Activated T-helper 9 cell treated with anti-CD3 and anti-CD28 coated beads, Interleukin-2, amount 50 U/mL, for 16 hours (primary cell): ENCODE measurements around the gene GGCX.
"Not testable (repeated sequence)": the region's sequence is repeated elsewhere in the genome, so short reads cannot be mapped to it uniquely, and the experiment has no call there.

Experiments
- DNase-seq: peaks from one replicate; pipeline ENCODE4 v3.0.0-alpha.2; 2020; ENCODE audit warnings: low read depth

GGCX gene

DNA sequence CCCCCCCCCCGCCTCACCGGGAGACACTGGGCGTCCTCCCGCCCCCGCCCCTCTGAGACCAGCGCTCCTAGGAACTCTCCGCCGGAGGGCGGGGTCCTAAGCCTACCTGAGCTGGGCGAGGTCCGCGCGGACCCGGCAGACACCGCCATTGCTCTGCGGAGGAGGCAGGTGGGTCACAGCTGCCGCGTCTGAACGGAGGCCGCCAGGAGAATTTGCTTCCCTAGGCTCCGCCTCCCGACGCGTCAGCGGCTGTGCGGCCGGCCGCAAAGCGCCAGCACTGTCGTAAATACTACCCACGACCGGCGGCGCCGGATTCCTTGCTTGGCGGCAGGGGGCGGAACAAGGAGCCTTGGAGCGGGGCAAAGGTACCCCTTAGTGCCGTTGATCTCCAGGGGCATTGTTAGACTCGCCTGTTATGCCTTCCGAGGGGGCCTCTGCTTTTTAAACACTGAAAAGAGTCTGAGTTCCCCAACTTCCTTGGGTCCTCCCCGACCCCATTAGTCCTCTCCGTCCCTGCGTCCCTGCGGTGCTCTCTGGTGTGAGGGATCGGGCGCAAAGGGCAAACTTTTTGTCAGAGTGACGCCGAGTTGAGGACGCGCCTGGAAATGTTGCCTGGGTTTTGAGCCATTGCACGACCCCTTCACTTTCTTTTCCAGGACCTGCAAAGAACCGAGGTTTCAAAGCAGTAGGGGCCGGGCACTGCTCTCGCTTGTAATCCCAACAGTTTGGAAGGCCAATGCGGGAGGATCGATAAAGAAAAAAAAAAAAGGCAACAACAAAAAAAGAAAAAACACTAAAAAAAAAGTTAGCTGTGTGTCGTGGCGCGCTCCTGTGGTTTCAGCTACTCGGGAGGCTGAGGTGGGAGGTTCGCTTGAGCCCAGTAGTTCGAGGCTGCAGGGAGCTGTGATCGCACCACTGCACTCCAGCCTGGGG lies at the start of gene GGCX:
Gene GGCX, minus strand, starts transcription at position 214 of the 933 bp plus-strand sequence. Its CDS starts 65 bp downstream, at position 149.
- peak; percentile 92 for DNase-seq

DNA sequence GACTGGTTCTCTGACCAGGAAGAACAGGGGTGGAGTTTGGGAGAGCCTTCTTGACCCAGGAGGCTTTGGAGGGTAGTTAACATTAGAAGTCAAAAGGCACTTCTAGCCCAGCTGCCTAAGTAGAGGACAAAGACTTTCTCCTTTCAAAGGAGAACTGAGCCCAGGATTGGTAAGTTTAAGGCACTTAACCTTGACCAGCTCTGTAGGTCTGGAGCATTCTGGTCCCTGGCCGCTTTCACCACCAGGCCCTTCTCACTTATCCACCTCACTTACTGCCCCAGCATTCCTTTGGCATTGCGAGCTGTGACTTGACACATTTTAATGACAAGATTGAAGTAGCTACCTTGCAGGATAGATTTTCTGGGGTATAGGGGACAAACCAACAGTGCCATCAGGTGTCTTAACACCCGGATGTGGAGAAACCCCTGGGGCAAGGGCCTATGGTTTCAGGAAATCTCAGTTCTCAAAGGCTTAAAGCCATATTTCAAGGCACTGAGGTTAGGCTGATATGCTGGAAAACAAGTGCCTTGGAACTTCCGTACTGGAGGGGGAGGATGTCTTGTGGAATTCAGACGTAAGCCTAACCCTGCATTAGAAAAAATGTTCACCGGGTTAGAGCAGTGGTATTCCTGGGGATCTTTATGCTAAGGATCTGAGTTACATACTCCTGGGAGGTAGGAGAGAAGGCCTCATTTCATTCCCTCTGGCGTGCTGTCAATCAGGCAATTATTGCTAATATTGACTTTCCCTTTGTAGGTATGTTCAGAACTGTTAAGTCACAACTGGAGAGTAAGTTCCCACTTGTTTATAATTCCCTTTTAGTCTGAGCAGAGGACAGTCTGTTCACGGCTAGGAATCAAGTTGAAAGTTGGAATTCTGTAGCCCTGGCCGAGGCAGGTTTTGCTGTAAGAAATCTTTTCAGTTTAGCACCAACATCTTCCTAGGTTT lies 46.2 kb upstream of the GGCX start:
- DNase-seq, result no peak

DNA sequence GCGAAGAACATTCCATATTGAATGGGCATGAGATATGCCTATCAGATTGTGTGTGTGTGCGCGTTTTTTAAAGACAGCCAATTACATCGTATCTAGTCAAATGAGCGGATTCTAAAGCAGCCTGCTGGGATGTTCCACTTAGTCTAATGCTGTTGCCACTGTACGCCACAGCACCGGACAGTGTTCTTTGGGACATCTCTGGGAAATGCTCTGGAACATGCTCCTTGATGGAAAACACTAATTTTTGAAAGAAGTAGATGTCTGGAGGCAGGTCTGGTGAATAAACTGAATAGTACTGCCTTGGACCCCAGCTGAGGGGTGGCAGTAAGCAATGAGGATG lies 44.8 kb upstream of the GGCX start:
- no peak for DNase-seq

DNA sequence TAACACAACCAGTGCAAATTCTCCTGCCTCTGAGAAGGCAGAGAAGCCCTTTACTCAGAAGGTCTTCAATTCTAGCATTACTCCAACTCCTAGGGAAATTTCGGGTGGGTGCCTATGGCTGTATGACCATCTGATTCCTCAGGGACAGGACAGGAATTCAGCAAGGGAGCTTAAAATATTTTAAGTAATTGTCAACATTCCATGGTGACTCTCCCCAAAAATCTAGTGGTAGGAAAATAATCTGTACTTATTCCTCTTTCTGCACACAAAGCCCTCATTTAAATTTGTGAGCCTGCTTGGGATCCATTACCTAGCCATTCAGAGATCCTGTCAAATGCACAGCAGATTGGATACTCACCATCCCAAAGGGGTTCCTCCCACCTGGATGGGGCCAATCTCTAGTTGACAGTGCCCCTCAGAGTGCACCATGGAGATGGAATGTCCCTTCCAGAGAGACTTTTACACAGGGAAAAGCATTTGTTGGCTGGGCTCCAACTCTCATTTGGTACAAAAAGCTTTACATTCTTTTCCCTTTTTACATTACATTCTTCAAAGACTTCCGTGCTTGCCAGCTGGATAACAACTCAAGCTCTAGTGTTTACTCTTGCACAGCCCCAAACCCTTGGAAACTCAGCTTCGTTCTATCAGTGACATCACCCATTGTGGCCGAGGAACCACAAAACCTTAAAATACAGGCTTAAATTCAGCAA lies 44.3 kb upstream of the GGCX start:
- DNase-seq, result no peak

DNA sequence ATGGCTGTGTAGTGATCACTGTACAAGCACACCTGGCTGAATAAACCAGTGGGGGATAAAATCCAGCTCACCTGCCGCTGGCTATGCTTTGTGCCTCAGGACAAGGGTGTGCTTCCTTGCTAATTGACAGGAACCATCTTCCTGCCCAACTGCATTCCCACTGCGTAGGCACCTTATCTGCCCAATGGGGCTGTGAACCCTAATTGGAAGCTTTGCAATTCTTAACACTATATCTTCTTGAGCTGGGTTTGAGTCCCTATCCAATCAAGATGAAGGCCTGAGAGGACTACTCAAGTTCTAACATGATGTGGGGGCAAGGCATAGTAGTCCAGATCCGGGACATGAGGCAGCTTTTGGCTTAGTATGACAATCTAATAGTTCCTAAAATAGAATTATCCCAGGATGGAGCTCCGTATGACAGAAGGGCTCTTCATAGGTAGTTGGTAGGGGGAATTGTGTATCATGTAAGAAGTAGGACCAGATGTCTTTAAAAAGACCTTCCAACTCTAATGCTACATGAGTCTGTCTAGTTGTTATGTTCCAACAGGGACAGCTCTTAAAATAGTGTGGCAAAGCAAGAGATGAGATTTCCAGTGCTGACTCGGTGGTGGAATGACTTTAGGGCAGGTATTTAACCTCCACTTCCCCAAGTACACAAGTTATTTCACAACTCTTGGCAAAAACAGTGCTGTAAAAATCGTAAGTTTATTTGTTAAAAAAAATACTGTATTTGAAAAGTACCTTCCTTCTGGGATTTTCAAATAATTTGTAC lies 43.5 kb upstream of the GGCX start:
- no peak for DNase-seq

DNA sequence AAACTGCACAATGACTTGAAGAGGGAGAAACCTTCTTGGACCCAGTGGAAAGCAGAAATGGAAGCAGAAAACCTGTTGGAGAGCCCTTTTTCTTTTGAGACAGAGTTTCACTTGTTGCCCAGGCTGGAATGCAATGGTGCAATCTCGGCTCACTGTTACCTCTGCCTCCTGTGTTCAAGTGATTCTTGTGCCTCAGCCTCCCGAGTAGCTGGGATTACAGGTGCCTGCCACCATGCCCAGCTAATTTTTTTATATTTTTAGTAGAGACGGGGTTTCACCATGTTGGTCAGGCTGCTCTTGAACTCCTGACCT lies 42.8 kb upstream of the GGCX start:
- DNase-seq, result not testable (repeated sequence)

DNA sequence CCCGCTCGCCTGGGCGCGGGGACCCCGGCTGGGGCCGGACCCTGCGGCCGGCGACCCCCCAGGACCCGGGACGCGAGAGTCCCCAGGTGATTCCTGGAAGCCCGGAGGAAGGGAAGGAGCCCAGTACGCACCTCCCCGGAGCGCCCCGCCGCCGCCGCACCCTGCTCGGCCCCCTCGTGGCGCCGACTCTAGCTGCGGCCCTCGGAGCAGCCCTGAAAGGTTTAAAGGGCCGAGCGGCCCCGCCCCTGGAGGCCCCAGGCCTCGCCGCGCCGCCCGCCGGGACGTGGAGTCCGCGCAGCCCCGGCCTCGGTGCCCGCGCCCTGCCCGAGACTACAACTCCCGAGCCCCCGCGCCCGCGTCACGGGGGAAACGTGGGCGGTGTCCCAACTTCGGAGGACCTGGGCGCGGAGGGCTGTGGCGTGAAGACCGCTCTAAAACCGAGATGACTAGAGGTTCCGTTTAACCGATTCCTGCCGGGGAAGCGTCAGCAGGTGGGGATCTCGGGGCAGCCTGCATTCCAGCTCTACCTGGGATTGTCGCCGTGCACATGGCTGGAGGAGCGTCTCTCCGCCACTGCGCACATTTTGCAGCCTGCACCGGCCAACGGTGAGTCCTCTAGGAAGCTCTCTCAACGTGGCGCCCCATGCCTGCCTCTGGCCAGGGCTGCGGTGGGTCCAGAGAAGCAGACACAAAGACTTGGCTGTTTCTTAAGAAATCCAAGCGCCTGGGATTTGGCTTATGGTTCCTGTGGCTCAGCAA lies 41.4 kb upstream of the GGCX start, which contains the start of gene TMEM150A:
Gene TMEM150A, minus strand, starts transcription at position 223 of the 759 bp plus-strand sequence. CDS start 750 bp downstream, outside the sequence.
- peak; percentile 86 for DNase-seq

DNA sequence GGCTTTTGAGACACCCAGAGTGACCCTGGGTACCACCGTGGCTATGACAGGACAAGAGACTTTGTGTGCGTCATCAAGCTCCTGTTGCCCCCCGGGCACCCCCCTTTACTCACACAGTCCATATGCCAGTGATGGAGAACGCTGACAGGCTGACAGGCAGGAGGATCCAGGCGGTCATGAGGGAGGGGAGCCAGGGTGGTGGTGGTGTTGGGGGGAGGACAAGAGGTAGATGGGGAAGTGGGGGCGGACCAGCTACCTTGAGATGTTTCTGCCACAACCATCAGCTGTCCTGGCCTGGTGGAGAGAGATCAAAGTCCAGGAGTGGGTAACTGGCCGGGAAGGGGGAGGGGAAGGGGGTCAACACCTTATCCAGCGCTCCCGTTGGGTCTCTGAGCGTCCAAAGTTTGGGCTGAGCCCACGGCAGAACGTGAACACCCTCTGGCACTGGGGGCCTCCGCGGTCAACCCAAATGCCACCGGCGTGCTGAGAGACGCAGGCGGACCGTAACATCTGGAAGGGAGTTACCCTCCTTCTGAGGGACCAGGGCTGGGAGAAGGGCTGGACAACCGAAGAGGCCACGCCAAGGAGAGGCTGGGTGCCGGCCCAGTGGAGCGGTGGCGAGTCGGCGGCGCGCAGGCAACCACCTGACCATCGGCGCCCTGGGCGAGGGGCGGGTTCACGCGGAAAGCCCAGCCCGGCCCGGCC lies 40.6 kb upstream of the GGCX start:
- DNase-seq, result no peak

DNA sequence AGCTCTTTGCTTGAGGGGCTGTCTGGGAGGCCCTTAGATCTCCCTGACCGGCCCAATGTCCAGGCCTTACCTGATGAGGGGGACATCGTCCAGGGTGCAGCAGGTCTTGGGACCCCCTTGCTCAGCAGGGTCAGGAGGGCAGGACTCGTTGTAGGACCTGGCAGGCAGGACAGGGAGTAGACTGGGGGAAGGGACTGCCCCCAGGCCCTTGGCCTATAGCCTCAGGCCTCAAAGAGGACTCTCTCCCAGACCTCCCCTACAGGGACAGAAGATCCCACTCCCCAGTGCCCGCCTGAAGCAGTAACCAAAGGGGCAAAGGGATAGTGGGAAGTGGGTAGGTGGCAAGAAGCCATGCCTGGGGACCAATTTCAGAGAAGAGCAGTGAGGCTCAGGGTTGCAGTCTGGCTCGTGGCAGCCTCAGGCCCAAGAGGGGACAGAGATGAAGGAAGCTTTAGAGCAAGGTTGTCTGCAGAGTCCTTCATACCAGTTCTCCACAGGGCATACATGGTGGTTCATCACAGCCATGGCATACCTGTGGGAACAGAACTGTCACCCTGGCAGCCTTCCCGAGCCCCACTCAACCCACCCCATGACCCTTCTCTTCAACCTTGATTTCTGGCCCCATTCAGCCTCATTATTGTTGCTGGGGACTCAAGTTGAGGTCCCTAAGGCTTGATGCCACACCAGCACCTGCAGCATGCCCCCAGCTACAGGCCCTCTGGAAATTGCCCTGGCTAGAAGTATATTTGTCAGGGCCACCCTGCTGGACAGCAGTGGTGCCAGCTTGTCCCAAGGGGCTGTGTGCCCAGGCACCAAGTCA lies 39.9 kb upstream of the GGCX start:
- DNase-seq, result no peak

DNA sequence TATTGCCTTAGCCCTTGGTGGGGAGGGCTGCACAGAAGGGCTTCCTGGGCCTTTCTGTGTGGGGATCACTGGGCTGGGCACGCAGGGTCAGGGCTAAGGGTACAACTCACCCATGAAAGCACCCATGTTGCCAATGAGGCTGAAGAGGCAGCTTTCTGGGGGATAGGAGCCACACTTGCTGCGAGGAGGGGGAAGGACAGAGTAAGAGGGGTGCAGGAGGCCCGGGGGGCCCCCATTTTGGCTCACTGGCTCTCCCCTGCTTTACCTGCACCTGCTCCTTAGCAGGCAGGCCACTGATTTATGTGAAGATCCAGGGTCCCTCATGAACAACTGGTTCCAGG lies 38.9 kb upstream of the GGCX start:
- no peak for DNase-seq

DNA sequence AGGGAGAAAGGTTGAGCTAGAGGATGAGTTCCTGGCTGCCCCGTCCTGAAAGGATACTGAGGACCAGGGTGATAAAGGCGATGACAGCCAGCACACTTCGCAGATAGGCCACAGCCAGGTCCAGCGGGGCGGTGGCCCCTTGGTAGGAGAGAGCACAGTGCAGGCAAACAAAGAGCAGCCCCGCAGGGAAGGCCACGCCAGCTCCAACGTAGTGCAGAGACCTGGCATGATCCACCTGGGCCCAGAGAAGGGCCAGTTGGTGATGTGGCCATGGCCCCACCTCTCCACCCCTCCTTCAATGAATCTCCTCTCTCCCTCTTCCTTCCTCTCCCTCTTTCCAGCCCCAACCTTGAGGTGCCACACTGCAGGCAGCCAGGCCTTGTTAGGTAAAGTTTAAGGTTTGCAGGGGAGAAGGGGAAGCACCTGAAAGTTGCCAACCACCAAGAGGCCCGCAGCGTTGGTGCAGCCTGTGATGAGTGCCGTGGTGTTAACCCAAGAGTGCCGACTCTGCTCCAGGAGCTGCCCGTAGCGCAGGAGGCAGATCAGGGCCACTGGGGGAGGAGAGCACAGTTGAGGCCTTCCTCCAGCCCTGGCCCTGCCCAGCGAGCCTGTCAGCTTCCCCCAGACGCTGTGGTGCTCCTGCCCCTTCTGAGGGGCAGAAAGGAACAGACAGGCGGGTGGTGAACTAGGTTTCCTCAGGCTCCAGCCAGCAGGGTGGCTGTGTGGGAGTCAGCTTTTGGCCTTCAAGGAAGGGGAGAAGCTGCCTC lies 38.4 kb upstream of the GGCX start:
- no peak for DNase-seq

DNA sequence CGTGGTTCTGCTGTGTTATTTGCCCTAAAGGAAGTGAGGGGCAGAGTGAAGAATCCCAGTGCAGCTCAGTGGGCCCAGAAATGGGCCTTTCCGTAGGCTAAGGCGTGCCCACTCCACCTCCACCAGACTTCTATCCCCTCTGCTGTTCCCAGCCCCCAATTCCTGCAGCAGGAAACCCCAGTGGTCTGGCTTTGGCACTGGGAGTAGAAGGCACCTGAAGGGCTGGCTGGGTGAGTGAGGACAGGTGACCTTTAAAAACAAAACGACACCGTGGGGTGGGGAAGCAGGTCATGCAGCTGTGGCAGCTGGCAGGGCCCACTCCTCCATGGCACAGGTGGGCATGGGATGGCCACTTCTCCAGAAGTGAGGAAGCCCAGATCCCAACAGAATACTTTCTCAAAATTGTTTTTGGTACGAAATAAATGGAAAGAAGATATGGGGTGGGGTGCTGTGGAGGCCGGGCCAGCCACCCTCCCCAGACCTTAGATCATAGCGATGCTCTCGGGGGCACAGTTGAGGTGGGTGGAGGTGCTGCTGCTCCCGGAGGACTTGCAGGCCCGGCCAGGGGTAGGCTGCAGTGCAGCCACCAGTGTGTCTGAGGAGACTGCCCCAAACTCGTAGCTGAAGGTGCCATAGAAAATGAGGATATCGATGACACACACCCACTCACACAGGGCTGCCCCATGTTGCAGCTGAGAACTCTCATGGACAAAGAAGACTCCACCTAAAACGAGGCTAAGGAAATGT lies 37.5 kb upstream of the GGCX start:
- DNase-seq, result no peak

DNA sequence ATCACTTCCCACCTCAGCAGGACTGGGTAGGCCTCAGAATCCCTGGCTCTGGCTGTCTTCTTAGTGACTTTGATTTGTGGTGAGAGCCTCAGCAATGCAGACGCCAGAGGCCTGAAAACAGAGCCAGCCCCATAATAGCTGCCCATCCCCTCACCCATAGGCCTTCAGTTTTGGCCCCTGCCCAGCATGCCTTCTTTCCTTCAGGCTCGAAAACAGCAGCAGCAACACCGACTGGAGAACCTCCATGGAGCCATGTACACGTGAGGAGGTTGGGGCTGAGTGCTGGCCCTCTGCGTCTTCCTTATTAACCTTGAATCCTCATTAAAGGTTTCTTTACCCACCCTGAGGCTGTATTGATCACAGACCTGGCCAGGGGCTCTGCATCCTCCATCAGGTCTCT lies 35.9 kb upstream of the GGCX start:
- DNase-seq, result no peak

DNA sequence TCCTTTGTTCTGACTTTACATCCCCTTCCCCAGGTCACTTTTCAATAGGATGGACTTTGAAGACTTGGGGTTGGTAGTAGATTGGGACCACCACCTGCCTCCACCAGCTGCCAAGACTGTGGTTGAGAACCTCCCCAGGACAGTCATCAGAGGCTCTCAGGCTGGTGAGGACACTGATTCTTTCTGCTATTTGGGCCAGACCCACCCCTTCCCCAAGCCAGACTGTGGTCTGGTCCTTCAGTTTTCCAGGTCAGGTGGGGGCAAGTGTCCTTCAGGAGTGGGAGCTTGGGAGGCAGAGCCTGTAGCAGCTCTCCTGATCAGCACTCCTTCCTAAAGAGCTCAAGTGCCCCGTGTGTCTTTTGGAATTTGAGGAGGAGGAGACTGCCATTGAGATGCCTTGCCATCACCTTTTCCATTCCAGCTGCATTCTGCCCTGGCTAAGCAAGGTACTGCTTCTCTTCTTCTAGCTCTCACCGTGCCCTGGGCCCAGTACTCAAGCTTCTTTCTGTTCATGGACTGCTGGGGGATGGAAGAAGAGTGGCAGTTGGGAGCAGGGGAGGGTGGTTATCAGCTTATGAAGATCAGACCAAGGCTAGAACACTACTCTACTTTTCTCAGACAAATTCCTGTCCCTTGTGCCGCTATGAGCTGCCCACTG lies 35.3 kb upstream of the GGCX start:
- no peak for DNase-seq

DNA sequence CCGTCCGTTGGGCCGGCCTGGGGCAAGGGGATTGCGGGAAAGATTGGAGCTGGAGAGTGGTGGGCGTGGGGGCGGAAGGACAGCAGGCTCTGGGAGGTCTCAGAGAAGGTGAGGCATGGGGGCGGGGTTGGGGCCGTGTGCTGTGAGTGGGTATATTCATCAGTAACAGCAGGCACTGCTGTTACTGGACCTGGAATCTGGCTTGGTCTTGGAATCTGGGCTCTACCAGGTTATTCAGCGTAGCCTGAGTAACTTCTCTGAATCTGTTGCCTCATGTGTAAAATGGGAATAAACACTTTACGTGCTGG lies 34.7 kb upstream of the GGCX start:
- no peak for DNase-seq

DNA sequence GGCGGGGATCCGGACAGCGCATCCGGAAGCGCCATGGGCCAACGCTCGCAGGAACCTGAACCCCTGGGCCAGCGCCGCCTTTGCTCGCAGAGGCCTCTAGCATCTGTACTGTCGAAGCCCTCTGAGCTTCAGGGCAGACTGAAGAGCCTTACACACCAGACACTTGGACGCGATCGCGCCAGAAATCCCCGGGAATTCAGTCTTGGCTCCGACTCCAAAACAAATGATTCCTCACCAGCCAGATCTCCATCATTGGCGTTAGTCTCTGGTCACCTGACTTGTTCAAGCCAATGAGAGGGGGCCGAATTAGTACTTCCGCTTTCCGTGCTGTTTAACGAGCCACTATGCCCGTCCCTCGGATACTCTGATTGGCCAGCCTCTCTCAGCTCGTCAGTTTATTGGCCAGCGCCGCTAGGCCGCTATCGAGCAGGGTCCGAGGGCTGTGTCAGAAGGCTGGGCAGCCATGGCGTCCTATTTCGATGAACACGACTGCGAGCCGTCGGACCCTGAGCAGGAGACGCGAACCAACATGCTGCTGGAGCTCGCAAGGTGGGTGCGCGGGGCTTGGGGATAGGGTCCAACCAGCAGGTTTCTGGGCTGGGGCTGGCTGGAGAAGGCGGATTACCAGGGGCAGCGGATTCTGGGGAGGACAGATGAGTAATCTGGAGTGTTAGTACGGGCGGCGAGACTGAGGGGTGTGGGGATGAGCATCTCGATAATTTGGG lies 34.2 kb upstream of the GGCX start, which contains the start of gene RNF181:
Gene RNF181, plus strand, starts transcription at position 445 of the 725 bp plus-strand sequence. Its CDS starts 19 bp downstream, at position 464.
- peak; percentile 82 for DNase-seq
